Esophagus squamous epithelium (tissue), 5 donors: Measurements from ENCODE around the gene CDH8. TPM values are rescaled to one million over a fixed set of nuclear protein-coding genes. Genes with fewer than 3 reads are reported as not detected.

ENCODE experiments used
- DNase-seq: peaks from one replicate; lab custom pipeline; 2025; lab: John Stamatoyannopoulos, UW
- H3K27ac ChIP-seq, 4 donors: fragments of 200-600 bp; sonication (generic); one replicate each; pipeline ENCODE4 v1.5.1; 2016 to 2019; ENCODE audit warnings: mild to moderate bottlenecking in 1 of 4
- H3K27me3 ChIP-seq, 4 donors: fragments of 200-600 bp; sonication (generic); 1 replicate in 3 of 4; 2 replicates in 1 of 4; pipeline versions ENCODE4 v1.5.1 to v1.6.0; 2017 to 2021; ENCODE audit warnings: antibody characterized with exemption in 1 of 4
- H3K36me3 ChIP-seq, 3 donors: fragments of 200-600 bp; sonication (generic); one replicate each; pipeline ENCODE4 v1.5.1; 2016 to 2019
- H3K4me1 ChIP-seq, 3 donors: fragments of 200-600 bp; sonication (generic); one replicate each; pipeline ENCODE4 v1.5.1; 2017 to 2019
- H3K4me3 ChIP-seq, 4 donors: fragments of 200-600 bp; sonication (generic); 1 replicate in 3 of 4; 2 replicates in 1 of 4; pipeline ENCODE4 v1.5.1; 2016 to 2019; ENCODE audit warnings: mild to moderate bottlenecking in 2 of 4, moderate library complexity in 1 of 4
- H3K9me3 ChIP-seq, 3 donors: fragments of 200-600 bp; sonication (generic); one replicate each; pipeline ENCODE4 v1.5.1; 2016 to 2019
- CTCF ChIP-seq, 6 experiments: fragments of 450-650 bp in 4 of 6; fragments of 200-600 bp in 2 of 6; sonication (generic) in 2 of 6; IDR thresholded peaks; one replicate each; pipeline ENCODE4 v1.5.1; 2016 to 2019; ENCODE audit warnings: antibody characterized with exemption in 6 of 6, mild to moderate bottlenecking in 4 of 6, moderate library complexity in 4 of 6
- POLR2A ChIP-seq, 4 donors: fragments of 450-650 bp; IDR thresholded peaks; one replicate each; pipeline ENCODE4 v1.6.1; 2017; ENCODE audit warnings: antibody characterized with exemption in 4 of 4, mild to moderate bottlenecking in 4 of 4, moderate library complexity in 3 of 4
- WGBS, 2 donors: methylation state at CpG; one replicate each; pipeline ENCODE4 v1.1.5; 2018; 5-methylcytosine and 5-hydroxymethylcytosine counted together
- intact Hi-C: fragments of 100-400 bp; cut with DNase I; formaldehyde crosslinking; loops from one replicate; pipeline ENCODE4 v1.15.0; 2022
- total RNA-seq, 4 donors: library from RNA; depleted of rRNA; stranded (reverse); fragments of >200 nt; gene quantifications; one replicate each; pipeline ENCODE4 v1.1.0, GENCODE V29; 2016
- donor health status: DM: yes; HTN: yes; CAD: no.

Gene CDH8
- total RNA-seq, 4 donors from 2014 or later, result 0.27 to 1.8 (median 0.81) TPM

- 54 to 59% methylated on average over 3 of the region's 3 CpGs for WGBS, 2 donors
- H3K27me3 ChIP-seq, result no peaks in the 10 kb centered on the region
- no peaks in the 10 kb centered on the region for H3K4me1 ChIP-seq
- H3K36me3 ChIP-seq, result no peaks in the 10 kb centered on the region
- DNase-seq, result no peak
- TF ChIP-seq POLR2A (IDR thresholded peaks at IDR 0.05) (no peak), CTCF (IDR thresholded peaks at IDR 0.05) (no peak)
- H3K9me3 ChIP-seq, result no peaks in the 10 kb centered on the region
- intact Hi-C loops, result no loop called here
- no peak overlapping the region for H3K4me3 ChIP-seq
- H3K27ac ChIP-seq, result no peak overlapping the region
Observed at GRCh38 chr16:61944004-61944403, 92.2 kb downstream of the CDH8 start.

- no peaks in the 10 kb centered on the region for H3K36me3 ChIP-seq
- no peak overlapping the region for H3K27ac ChIP-seq
- no peaks in the 10 kb centered on the region for H3K4me1 ChIP-seq
- 88 to 92% methylated on average over 10 of the region's 10 CpGs for WGBS, 2 donors
- intact Hi-C loops, result no loop called here
- no peaks in the 10 kb centered on the region for H3K27me3 ChIP-seq
- no peak overlapping the region for H3K4me3 ChIP-seq
- no peaks in the 10 kb centered on the region for H3K9me3 ChIP-seq
- TF ChIP-seq CTCF (IDR thresholded peaks at IDR 0.05) (no peak), POLR2A (IDR thresholded peaks at IDR 0.05) (no peak)
- no peak for DNase-seq
Observed at GRCh38 chr16:61940611-61941010, 95.6 kb downstream of the CDH8 start.

GRCh38 chr16:61937646-61938045 is 98.6 kb downstream of the CDH8 start:
- intact Hi-C loops, result no loop called here
- H3K27ac ChIP-seq, result no peak overlapping the region
- no peak for DNase-seq
- no peaks in the 10 kb centered on the region for H3K9me3 ChIP-seq
- no peaks in the 10 kb centered on the region for H3K4me1 ChIP-seq
- H3K36me3 ChIP-seq, result no peaks in the 10 kb centered on the region
- no peaks in the 10 kb centered on the region for H3K27me3 ChIP-seq
- H3K4me3 ChIP-seq, result no peak overlapping the region
- TF ChIP-seq POLR2A (IDR thresholded peaks at IDR 0.05) (no peak), CTCF (IDR thresholded peaks at IDR 0.05) (no peak)

- Histone ChIP-seq H3K4me1 (no peaks in the 10 kb centered on the region), H3K27ac (no peak overlapping the region), H3K36me3 (no peaks in the 10 kb centered on the region), H3K9me3 (no peaks in the 10 kb centered on the region), H3K4me3 (no peak overlapping the region), H3K27me3 (no peaks in the 10 kb centered on the region)
- WGBS, 2 donors, result 67 to 78% methylated on average over 2 of the region's 2 CpGs
- TF ChIP-seq POLR2A (IDR thresholded peaks at IDR 0.05) (no peak), CTCF (IDR thresholded peaks at IDR 0.05) (no peak)
- intact Hi-C loops, result no loop called here
- no peak for DNase-seq
Observed at GRCh38 chr16:61936522-61936921, 99.7 kb downstream of the CDH8 start.

GRCh38 chr16:61934601-61935000 is 101.6 kb downstream of the CDH8 start:
- DNase-seq, result no peak
- Histone ChIP-seq H3K27ac (no peak overlapping the region), H3K36me3 (no peaks in the 10 kb centered on the region), H3K4me1 (no peaks in the 10 kb centered on the region), H3K4me3 (no peak overlapping the region), H3K27me3 (no peaks in the 10 kb centered on the region), H3K9me3 (no peaks in the 10 kb centered on the region)
- 57 to 78% methylated on average over 3 of the region's 3 CpGs for WGBS, 2 donors
- intact Hi-C loops, result no loop called here
- TF ChIP-seq POLR2A (IDR thresholded peaks at IDR 0.05), result no peak
- TF ChIP-seq CTCF (IDR thresholded peaks at IDR 0.05), result no peak
